HepG2 (cell line): ENCODE data around the gene MRPL34. TPM values are rescaled to one million over a fixed set of nuclear protein-coding genes. Genes with fewer than 3 reads are reported as not detected.

Source experiments
- FOXO1 ChIP-seq: sonication (generic); formaldehyde crosslinking; IDR thresholded peaks from 2 replicates; pipeline ENCODE4 v1.4.0; 2020; ENCODE audit warnings: missing genetic modification reagents
- GABPA ChIP-seq, 2 experiments: IDR thresholded peaks; 2 replicates each; pipeline ENCODE4 v1.6.1; 2011 to 2016; ENCODE audit warnings: low read depth in 2 of 2, low read length in 1 of 2, missing biosample characterization in 1 of 2, missing genetic modification characterization in 1 of 2
- JUND ChIP-seq: sonication (generic); formaldehyde crosslinking; IDR thresholded peaks from 2 replicates; pipeline ENCODE4 v1.8.0; 2022; ENCODE audit warnings: mild to moderate bottlenecking, missing genetic modification reagents
- KDM2A ChIP-seq: sonication (generic); formaldehyde crosslinking; IDR thresholded peaks from 2 replicates; pipeline ENCODE4 v1.4.0; 2020; ENCODE audit warnings: low read depth, missing genetic modification reagents, borderline replicate concordance
- RARG ChIP-seq: sonication (generic); formaldehyde crosslinking; IDR thresholded peaks from 2 replicates; pipeline ENCODE4 v1.4.0; 2020; ENCODE audit warnings: low read depth, mild to moderate bottlenecking, missing genetic modification reagents
- SALL1 ChIP-seq: sonication (generic); formaldehyde crosslinking; IDR thresholded peaks from 2 replicates; pipeline ENCODE4 v1.8.0; 2022; ENCODE audit warnings: mild to moderate bottlenecking, missing genetic modification reagents
- TEAD2 ChIP-seq: sonication (generic); formaldehyde crosslinking; IDR thresholded peaks from 2 replicates; pipeline ENCODE4 v1.9.0; 2021; ENCODE audit warnings: missing genetic modification reagents
- ZNF598 ChIP-seq: sonication (generic); formaldehyde crosslinking; IDR thresholded peaks from 2 replicates; pipeline ENCODE4 v1.5.1; 2020; ENCODE audit warnings: mild to moderate bottlenecking, missing genetic modification reagents, borderline replicate concordance
- ZNF616 ChIP-seq: sonication (generic); formaldehyde crosslinking; IDR thresholded peaks from 2 replicates; pipeline ENCODE4 v1.5.0; 2020; ENCODE audit warnings: low read depth, mild to moderate bottlenecking, missing genetic modification reagents
- ZNF644 ChIP-seq: IDR thresholded peaks from 2 replicates; pipeline ENCODE4 v1.6.1; 2016; ENCODE audit warnings: low read depth
- ZNF720 ChIP-seq: sonication (generic); formaldehyde crosslinking; IDR thresholded peaks from 2 replicates; pipeline ENCODE4 v1.4.0; 2020; ENCODE audit warnings: missing genetic modification reagents
- ZNF724P ChIP-seq: sonication (generic); formaldehyde crosslinking; IDR thresholded peaks from 2 replicates; pipeline ENCODE4 v1.8.0; 2022; ENCODE audit warnings: missing genetic modification reagents, borderline replicate concordance
- polyA plus RNA-seq, 8 experiments: library from polyadenylated mRNA; depleted of rRNA in 3 of 8; stranded (reverse) in 7 of 8; unstranded in 1 of 8; fragments of >200 nt; fragmentation: Illumina TruSeq in 4 of 8; extraction: Trizol in 4 of 8; gene quantifications; 2 replicates each; pipeline versions ENCODE4 v1.2.1 to v1.2.3, GENCODE V29; 2011 to 2016; ENCODE audit warnings: low read depth in 4 of 8, missing spikeins in 1 of 8, mixed read lengths in 1 of 8; ENCODE audit not compliant: insufficient read depth in 1 of 8
- total RNA-seq, 5 experiments: library from RNA; depleted of rRNA; stranded (reverse); fragments of >200 nt; fragmentation: Illumina TruSeq; extraction: Trizol; gene quantifications; 2 replicates each; pipeline ENCODE4 v1.2.3, GENCODE V29; 2016; ENCODE audit warnings: low read depth in 1 of 5
- TF ChIP-seq, protein P1 (sequence below): sonication (generic); formaldehyde crosslinking; IDR thresholded peaks from 2 replicates; pipeline ENCODE4 v1.5.0; 2020; ENCODE audit warnings: mild to moderate bottlenecking, missing genetic modification reagents, moderate library complexity
- TF ChIP-seq, protein P2 (sequence below): IDR thresholded peaks from 2 replicates; pipeline ENCODE4 v1.6.1; 2016; ENCODE audit warnings: mild to moderate bottlenecking, missing biosample characterization, missing genetic modification reagents
- TF ChIP-seq, protein P3 (sequence below): sonication (generic); formaldehyde crosslinking; IDR thresholded peaks from 2 replicates; pipeline ENCODE4 v1.4.0; 2020; ENCODE audit warnings: missing genetic modification reagents
- TF ChIP-seq, protein P4 (sequence below): sonication (generic); formaldehyde crosslinking; IDR thresholded peaks from 2 replicates; pipeline ENCODE4 v1.8.0; 2022; ENCODE audit warnings: missing genetic modification reagents, mild to moderate bottlenecking, inconsistent platforms, borderline replicate concordance
- TF ChIP-seq, protein P5 (sequence below): sonication (generic); formaldehyde crosslinking; IDR thresholded peaks from 2 replicates; pipeline ENCODE4 v1.4.0; 2020; ENCODE audit warnings: missing genetic modification reagents

Gene MRPL34
- total and polyA plus RNA-seq, 2 of the 13 experiments (the other 11 are each of a cell fraction or from before 2014, with no cell fraction given), result 74.0 to 77.3 TPM

DNA sequence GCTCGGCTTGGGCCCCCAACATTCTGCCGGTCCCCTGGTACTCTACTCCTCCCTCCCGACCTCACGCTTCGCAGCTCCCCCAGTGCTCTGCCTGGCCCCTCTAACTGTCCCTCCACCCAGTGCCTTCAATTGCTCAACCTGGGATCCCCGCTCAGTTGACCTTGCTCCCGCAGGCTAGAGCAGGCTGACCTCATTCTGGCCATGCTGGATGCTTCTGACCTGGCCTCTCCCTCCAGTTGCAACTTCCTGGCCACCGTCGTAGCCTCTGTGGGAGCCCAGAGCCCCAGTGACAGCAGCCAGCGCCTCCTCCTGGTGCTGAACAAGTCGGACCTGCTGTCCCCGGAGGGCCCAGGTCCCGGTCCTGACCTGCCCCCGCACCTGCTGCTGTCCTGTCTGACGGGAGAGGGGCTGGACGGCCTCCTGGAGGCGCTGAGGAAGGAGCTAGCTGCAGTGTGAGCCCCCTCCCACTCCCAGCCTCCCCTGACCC, 35.2 kb downstream of the MRPL34 start (continued):
- TF ChIP-seq GABPA (IDR thresholded peaks at IDR 0.05; ENCODE audit: low read depth, low read length) (no peak), GABPA (CRISPR knock-in tag; IDR thresholded peaks at IDR 0.05; ENCODE audit: low read depth) (peak; percentile 65), ZNF616 (CRISPR knock-in tag) (0 out of 2 replicates have a peak, but pooled peaks have one; percentile 52), RARG (CRISPR knock-in tag) (no peak), TEAD2 (CRISPR knock-in tag) (no peak), FOXO1 (CRISPR knock-in tag) (peak; percentile 29; the same call in 1 of the 2 replicates), JUND (CRISPR knock-in tag) (peak; percentile 55; the same call in 1 of the 2 replicates), SALL1 (CRISPR knock-in tag) (peak; percentile 58), ZNF598 (CRISPR knock-in tag) (no peak), KDM2A (CRISPR knock-in tag) (peak; percentile 37; the same call in 1 of the 2 replicates), ZNF724P (no peak), ZNF720 (CRISPR knock-in tag) (no peak), ZNF644 (peak; percentile 74)
- TF ChIP-seq, protein P1, sequence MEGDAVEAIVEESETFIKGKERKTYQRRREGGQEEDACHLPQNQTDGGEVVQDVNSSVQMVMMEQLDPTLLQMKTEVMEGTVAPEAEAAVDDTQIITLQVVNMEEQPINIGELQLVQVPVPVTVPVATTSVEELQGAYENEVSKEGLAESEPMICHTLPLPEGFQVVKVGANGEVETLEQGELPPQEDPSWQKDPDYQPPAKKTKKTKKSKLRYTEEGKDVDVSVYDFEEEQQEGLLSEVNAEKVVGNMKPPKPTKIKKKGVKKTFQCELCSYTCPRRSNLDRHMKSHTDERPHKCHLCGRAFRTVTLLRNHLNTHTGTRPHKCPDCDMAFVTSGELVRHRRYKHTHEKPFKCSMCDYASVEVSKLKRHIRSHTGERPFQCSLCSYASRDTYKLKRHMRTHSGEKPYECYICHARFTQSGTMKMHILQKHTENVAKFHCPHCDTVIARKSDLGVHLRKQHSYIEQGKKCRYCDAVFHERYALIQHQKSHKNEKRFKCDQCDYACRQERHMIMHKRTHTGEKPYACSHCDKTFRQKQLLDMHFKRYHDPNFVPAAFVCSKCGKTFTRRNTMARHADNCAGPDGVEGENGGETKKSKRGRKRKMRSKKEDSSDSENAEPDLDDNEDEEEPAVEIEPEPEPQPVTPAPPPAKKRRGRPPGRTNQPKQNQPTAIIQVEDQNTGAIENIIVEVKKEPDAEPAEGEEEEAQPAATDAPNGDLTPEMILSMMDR, result peak; percentile 63
- TF ChIP-seq, protein P2, sequence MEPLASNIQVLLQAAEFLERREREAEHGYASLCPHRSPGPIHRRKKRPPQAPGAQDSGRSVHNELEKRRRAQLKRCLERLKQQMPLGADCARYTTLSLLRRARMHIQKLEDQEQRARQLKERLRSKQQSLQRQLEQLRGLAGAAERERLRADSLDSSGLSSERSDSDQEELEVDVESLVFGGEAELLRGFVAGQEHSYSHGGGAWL (CRISPR knock-in tag), result 0 out of 2 replicates have a peak, but pooled peaks have one; percentile 57
- TF ChIP-seq, protein P3, sequence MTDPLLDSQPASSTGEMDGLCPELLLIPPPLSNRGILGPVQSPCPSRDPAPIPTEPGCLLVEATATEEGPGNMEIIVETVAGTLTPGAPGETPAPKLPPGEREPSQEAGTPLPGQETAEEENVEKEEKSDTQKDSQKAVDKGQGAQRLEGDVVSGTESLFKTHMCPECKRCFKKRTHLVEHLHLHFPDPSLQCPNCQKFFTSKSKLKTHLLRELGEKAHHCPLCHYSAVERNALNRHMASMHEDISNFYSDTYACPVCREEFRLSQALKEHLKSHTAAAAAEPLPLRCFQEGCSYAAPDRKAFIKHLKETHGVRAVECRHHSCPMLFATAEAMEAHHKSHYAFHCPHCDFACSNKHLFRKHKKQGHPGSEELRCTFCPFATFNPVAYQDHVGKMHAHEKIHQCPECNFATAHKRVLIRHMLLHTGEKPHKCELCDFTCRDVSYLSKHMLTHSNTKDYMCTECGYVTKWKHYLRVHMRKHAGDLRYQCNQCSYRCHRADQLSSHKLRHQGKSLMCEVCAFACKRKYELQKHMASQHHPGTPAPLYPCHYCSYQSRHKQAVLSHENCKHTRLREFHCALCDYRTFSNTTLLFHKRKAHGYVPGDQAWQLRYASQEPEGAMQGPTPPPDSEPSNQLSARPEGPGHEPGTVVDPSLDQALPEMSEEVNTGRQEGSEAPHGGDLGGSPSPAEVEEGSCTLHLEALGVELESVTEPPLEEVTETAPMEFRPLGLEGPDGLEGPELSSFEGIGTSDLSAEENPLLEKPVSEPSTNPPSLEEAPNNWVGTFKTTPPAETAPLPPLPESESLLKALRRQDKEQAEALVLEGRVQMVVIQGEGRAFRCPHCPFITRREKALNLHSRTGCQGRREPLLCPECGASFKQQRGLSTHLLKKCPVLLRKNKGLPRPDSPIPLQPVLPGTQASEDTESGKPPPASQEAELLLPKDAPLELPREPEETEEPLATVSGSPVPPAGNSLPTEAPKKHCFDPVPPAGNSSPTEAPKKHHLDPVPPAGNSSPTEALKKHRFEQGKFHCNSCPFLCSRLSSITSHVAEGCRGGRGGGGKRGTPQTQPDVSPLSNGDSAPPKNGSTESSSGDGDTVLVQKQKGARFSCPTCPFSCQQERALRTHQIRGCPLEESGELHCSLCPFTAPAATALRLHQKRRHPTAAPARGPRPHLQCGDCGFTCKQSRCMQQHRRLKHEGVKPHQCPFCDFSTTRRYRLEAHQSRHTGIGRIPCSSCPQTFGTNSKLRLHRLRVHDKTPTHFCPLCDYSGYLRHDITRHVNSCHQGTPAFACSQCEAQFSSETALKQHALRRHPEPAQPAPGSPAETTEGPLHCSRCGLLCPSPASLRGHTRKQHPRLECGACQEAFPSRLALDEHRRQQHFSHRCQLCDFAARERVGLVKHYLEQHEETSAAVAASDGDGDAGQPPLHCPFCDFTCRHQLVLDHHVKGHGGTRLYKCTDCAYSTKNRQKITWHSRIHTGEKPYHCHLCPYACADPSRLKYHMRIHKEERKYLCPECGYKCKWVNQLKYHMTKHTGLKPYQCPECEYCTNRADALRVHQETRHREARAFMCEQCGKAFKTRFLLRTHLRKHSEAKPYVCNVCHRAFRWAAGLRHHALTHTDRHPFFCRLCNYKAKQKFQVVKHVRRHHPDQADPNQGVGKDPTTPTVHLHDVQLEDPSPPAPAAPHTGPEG (CRISPR knock-in tag), result peak; percentile 94
- TF ChIP-seq, protein P4, sequence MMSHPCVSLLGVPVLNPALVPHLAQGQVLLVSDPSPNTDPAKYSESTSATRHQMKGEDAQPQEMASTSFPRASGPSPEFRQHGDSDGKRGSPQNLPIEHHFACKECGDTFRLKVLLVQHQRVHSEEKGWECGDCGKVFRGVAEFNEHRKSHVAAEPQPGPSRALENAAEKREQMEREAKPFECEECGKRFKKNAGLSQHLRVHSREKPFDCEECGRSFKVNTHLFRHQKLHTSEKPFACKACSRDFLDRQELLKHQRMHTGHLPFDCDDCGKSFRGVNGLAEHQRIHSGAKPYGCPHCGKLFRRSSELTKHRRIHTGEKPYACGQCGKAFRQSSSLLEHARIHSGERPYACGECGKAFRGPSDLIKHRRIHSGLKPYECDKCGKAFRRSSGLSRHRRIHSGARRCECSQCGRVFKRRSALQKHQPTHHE (CRISPR knock-in tag), result 0 out of 2 replicates have a peak, but pooled peaks have one; percentile 21
- TF ChIP-seq, protein P5, sequence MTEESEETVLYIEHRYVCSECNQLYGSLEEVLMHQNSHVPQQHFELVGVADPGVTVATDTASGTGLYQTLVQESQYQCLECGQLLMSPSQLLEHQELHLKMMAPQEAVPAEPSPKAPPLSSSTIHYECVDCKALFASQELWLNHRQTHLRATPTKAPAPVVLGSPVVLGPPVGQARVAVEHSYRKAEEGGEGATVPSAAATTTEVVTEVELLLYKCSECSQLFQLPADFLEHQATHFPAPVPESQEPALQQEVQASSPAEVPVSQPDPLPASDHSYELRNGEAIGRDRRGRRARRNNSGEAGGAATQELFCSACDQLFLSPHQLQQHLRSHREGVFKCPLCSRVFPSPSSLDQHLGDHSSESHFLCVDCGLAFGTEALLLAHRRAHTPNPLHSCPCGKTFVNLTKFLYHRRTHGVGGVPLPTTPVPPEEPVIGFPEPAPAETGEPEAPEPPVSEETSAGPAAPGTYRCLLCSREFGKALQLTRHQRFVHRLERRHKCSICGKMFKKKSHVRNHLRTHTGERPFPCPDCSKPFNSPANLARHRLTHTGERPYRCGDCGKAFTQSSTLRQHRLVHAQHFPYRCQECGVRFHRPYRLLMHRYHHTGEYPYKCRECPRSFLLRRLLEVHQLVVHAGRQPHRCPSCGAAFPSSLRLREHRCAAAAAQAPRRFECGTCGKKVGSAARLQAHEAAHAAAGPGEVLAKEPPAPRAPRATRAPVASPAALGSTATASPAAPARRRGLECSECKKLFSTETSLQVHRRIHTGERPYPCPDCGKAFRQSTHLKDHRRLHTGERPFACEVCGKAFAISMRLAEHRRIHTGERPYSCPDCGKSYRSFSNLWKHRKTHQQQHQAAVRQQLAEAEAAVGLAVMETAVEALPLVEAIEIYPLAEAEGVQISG (CRISPR knock-in tag), result peak; percentile 75
